Upper lobe of left lung (tissue), 6 donors: ENCODE data around the gene IGSF10. TPM values are rescaled to one million over a fixed set of nuclear protein-coding genes. Genes with fewer than 3 reads are reported as not detected.
A peak's percentile ranks its signal among the peaks of the same experiment; 100 is the strongest.

Experiments
- ATAC-seq, 2 donors: fragments of 200-7000 bp; cut with Tn5 transposase; one replicate each; pipeline ENCODE4 v1.9.1; 2022; ENCODE audit warnings: mild to moderate bottlenecking in 2 of 2, moderate library complexity in 2 of 2; ENCODE audit not compliant: low FRiP score in 2 of 2
- DNase-seq, 2 donors: peaks; one replicate each; pipeline ENCODE4 v3.0.0-alpha.2; 2019 to 2020
- H3K27ac ChIP-seq, 4 donors: fragments of 200-600 bp; sonication (generic); one replicate each; pipeline ENCODE4 v1.5.1; 2016 to 2019
- H3K27me3 ChIP-seq, 4 donors: fragments of 200-600 bp; sonication (generic); one replicate each; pipeline ENCODE4 v1.5.1; 2017 to 2019
- H3K36me3 ChIP-seq, 4 donors: fragments of 200-600 bp; sonication (generic); one replicate each; pipeline ENCODE4 v1.5.1; 2016 to 2019
- H3K4me1 ChIP-seq, 4 donors: fragments of 200-600 bp; sonication (generic); one replicate each; pipeline ENCODE4 v1.5.1; 2018 to 2019
- H3K4me3 ChIP-seq, 4 donors: fragments of 200-600 bp; sonication (generic); one replicate each; pipeline ENCODE4 v1.5.1; 2017 to 2019; ENCODE audit warnings: mild to moderate bottlenecking in 2 of 4, moderate library complexity in 1 of 4
- H3K9me3 ChIP-seq, 4 donors: fragments of 200-600 bp; sonication (generic); one replicate each; pipeline ENCODE4 v1.5.1; 2018 to 2019
- EP300 ChIP-seq, 4 donors: sonication (generic); formaldehyde crosslinking; IDR thresholded peaks; one replicate each; pipeline ENCODE4 v1.5.1; 2017; ENCODE audit warnings: antibody characterized with exemption in 4 of 4, control low read depth in 2 of 4
- POLR2A ChIP-seq, 4 donors: fragments of 450-650 bp; IDR thresholded peaks; one replicate each; pipeline ENCODE4 v1.5.1; 2016 to 2017; ENCODE audit warnings: antibody characterized with exemption in 4 of 4, mild to moderate bottlenecking in 2 of 4
- POLR2AphosphoS5 ChIP-seq, 2 donors: sonication (generic); formaldehyde crosslinking; IDR thresholded peaks; one replicate each; pipeline ENCODE4 v1.5.1; 2017; ENCODE audit warnings: antibody characterized with exemption in 2 of 2
- WGBS, 2 donors: methylation state at CpG; one replicate each; pipeline ENCODE4 v1.1.5; 2017 to 2018; 5-methylcytosine and 5-hydroxymethylcytosine counted together
- total RNA-seq, 6 donors: library from RNA; depleted of rRNA in 4 of 6; stranded (reverse); fragments of >200 nt in 4 of 6; gene quantifications; one replicate each; pipeline versions ENCODE4 v1.1.0 to v1.2.1, GENCODE V29; 2016 to 2021
- TF ChIP-seq, protein P1 (sequence below), 6 experiments: fragments of 450-650 bp in 4 of 6; fragments of 200-600 bp in 2 of 6; sonication (generic) in 2 of 6; IDR thresholded peaks; one replicate each; pipeline ENCODE4 v1.5.1; 2016 to 2019; ENCODE audit warnings: antibody characterized with exemption in 6 of 6
- donor health status: DM: no; HTN: no; CAD: no; lungs with moderate emphysema.
- donor health status: DM: no; HTN: yes; CAD: no; lungs with severe emphysema.

IGSF10 gene
- total RNA-seq, 6 donors from 2014 or later, result 9.2 to 27.2 (median 22.9) TPM

DNA sequence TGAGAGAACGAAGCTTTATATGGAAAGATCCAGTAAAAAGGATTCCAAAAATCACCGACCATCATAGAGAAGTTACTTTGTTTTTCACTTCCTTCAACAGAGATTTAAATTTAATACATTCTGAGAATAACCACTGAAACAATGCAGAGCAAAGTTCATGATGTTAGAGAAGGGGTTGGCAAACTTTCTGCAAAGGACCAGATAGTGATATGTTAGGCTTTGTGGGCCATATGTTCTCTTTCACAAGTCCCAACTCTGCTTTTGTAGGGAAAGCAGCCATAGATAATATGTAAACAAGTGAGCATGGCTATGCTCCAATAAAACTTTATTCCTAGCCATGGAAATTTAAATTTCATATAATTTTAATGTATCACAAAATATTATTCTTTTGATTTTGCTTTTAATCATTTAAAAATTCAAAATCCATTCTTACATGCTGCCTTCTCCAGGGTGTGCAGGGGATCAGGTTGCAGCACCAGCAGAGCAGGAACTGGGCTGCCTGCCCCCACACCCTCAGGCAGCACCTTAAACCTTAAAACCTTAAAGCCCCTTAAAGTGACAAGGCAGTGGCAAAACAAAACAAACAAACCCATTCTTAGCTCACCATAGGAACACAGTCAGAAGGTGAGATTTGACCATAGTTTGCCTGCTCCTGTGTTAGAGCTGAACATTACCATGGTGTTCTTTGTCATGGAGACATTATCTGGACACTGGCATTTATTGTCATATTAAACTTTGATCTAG is 16.9 kb upstream of the IGSF10 start:
- ATAC-seq, result no peak
- Histone ChIP-seq H3K27me3 (no peaks in the 10 kb centered on the region), H3K9me3 (no peaks in the 10 kb centered on the region), H3K4me1 (no peaks in the 10 kb centered on the region), H3K36me3 (no peaks in the 10 kb centered on the region), H3K27ac (no peak overlapping the region), H3K4me3 (no peak overlapping the region)
- WGBS, 2 donors, result 82% methylated on average over 2 of the region's 2 CpGs
- TF ChIP-seq, protein P1, sequence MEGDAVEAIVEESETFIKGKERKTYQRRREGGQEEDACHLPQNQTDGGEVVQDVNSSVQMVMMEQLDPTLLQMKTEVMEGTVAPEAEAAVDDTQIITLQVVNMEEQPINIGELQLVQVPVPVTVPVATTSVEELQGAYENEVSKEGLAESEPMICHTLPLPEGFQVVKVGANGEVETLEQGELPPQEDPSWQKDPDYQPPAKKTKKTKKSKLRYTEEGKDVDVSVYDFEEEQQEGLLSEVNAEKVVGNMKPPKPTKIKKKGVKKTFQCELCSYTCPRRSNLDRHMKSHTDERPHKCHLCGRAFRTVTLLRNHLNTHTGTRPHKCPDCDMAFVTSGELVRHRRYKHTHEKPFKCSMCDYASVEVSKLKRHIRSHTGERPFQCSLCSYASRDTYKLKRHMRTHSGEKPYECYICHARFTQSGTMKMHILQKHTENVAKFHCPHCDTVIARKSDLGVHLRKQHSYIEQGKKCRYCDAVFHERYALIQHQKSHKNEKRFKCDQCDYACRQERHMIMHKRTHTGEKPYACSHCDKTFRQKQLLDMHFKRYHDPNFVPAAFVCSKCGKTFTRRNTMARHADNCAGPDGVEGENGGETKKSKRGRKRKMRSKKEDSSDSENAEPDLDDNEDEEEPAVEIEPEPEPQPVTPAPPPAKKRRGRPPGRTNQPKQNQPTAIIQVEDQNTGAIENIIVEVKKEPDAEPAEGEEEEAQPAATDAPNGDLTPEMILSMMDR (IDR thresholded peaks at IDR 0.05), result no peak
- TF ChIP-seq POLR2A (IDR thresholded peaks at IDR 0.05), result no peak
- no peak for DNase-seq

DNA sequence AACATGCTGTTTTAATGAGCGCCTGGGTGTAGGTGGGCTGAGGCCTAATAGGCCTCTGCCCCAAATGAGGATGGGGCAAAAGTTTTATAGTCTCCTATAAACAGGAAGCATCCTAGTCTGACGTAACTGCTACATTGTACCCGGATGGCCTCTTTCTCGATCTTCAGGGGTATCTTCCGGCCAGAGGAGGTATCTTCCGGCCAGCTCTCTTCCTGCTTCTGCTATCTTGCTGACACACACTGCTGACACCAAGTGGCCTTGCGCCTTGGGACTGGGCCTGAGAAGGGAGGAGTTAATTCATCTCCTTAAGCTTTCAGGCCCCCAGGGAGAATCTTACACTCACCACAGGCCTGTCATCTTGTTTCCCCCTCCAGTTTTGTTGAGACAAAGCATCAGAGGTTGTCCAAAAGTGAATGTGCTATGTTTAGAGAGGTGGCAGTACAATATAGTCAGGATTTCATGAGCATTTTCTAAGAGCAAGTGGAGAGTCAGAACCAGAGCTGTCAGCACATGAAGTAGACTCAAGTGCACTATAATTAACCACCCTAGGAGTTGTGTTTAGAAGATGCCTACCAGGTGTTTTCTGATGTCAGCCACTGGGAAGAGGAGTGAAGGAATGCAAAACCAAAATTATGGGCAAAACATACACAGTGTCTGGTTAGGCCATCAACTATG is 15.6 kb upstream of the IGSF10 start:
- DNase-seq (no peak), ATAC-seq (no peak)
- no peak for TF ChIP-seq EP300 (IDR thresholded peaks at IDR 0.05)
- TF ChIP-seq, protein P1 (IDR thresholded peaks at IDR 0.05), result no peak
- TF ChIP-seq POLR2AphosphoS5 (IDR thresholded peaks at IDR 0.05), result no peak
- no peak for TF ChIP-seq POLR2A (IDR thresholded peaks at IDR 0.05)
- H3K27me3 ChIP-seq, result no peaks in the 10 kb centered on the region
- no peak overlapping the region for H3K4me3 ChIP-seq
- 67 to 81% methylated on average over 7 of the region's 7 CpGs for WGBS, 2 donors
- no peaks in the 10 kb centered on the region for H3K36me3 ChIP-seq
- no peaks in the 10 kb centered on the region for H3K4me1 ChIP-seq
- no peaks in the 10 kb centered on the region for H3K9me3 ChIP-seq
- no peak overlapping the region for H3K27ac ChIP-seq

DNA sequence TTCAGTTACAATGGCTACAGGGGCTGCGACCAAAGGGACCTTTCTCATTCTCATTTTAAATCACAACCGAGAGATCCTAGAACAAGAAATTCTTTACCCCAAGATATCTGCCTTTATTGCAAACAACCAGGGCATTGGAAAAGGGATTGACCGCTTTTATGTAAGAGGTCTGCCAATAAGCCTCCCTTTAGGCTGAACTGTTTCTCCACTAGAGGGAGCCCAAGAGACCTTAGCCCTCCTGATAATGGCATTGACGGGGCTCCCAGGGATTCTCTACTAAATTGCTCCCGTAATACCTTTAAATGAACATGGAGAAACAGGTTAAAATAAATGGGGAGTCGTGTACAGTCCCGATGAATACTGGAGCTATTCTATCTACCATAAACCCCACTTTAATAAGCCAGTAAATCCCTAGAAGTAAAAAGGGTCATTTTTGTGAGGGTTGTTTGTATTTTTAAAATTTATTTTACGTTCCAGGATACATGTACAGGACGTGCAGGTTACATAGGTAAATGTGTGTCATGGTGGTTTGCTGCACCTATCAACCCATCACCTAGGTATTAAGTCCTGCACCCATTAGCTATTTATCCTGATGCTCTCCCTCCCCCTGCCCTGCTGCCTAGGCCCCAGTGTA is 7.5 kb upstream of the IGSF10 start:
- TF ChIP-seq POLR2A (IDR thresholded peaks at IDR 0.05), result no peak
- TF ChIP-seq EP300 (IDR thresholded peaks at IDR 0.05), result no peak
- no peak for TF ChIP-seq POLR2AphosphoS5 (IDR thresholded peaks at IDR 0.05)
- TF ChIP-seq, protein P1 (IDR thresholded peaks at IDR 0.05), result peak; percentile 29 to 71 (median 62)
- 48 to 51% methylated on average over 9 of the region's 9 CpGs for WGBS, 2 donors
- Histone ChIP-seq H3K4me1 (peaks cover 0 to 3% (median 0%) of the 10 kb centered on the region in 4 donors), H3K27me3 (no peaks in the 10 kb centered on the region), H3K4me3 (no peak overlapping the region), H3K27ac (no peak overlapping the region), H3K9me3 (no peaks in the 10 kb centered on the region), H3K36me3 (no peaks in the 10 kb centered on the region)
- peak in 1 of 2 donors; percentile 37 for DNase-seq
- ATAC-seq, result peak in 1 of 2 donors; percentile 83

DNA sequence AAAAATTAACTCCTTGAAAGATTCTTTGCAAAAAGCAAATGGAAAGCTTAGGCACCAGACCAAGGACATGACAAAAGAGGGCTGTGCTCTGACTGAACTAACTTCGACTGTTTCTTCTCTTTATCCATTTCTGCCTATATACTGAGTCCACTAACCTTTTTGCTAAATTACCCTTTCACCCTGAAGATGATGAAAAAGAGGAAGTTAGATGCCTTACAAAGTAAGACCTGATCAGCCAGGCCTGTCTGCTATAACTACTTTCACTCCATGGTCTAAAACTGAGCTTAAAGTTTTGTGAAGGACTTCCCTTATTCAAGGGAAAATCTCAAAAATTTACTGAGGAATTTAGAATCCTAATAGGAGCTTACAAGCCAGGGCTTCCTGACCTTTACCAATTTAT is 6.2 kb upstream of the IGSF10 start:
- TF ChIP-seq POLR2A (IDR thresholded peaks at IDR 0.05), result no peak
- TF ChIP-seq, protein P1 (IDR thresholded peaks at IDR 0.05), result no peak
- no peak for TF ChIP-seq EP300 (IDR thresholded peaks at IDR 0.05)
- no peak for TF ChIP-seq POLR2AphosphoS5 (IDR thresholded peaks at IDR 0.05)
- peaks cover 0 to 3% (median 0%) of the 10 kb centered on the region in 4 donors for H3K4me1 ChIP-seq
- no peak for DNase-seq
- no peaks in the 10 kb centered on the region for H3K27me3 ChIP-seq
- H3K27ac ChIP-seq, result no peak overlapping the region
- H3K4me3 ChIP-seq, result no peak overlapping the region
- 73 to 79% methylated on average over 1 of the region's 1 CpG for WGBS, 2 donors
- no peaks in the 10 kb centered on the region for H3K36me3 ChIP-seq
- ATAC-seq, result no peak
- H3K9me3 ChIP-seq, result no peaks in the 10 kb centered on the region
